GM23338 (cell line): Measurements from ENCODE around the gene CHCHD10. TPM values are rescaled to one million over a fixed set of nuclear protein-coding genes. Genes with fewer than 3 reads are reported as not detected.

Experiments
- ATAC-seq: fragments of 200-7000 bp; cut with Tn5 transposase; 3 replicates; pipeline ENCODE4 v1.9.1; 2020
- DNase-seq: peaks from one replicate; pipeline ENCODE4 v3.0.0-alpha.2; 2015; ENCODE audit warnings: low spot score
- H2AFZ ChIP-seq: fragments of 200-600 bp; sonication (generic); 2 replicates; pipeline ENCODE4 v1.8.0; 2016; ENCODE audit warnings: antibody characterized with exemption, mild to moderate bottlenecking, moderate library complexity
- H3F3A ChIP-seq: fragments of 200-600 bp; sonication (generic); replicated peaks from 2 replicates; pipeline ENCODE4 v1.8.0; 2017; ENCODE audit warnings: antibody characterized with exemption, mixed run types, low read depth
- H3K27ac ChIP-seq: fragments of 200-600 bp; sonication (generic); 2 replicates; pipeline ENCODE4 v1.6.1; 2016; ENCODE audit warnings: low read depth
- H3K27me3 ChIP-seq: fragments of 200-600 bp; sonication (generic); 2 replicates; pipeline ENCODE4 v1.8.0; 2016; ENCODE audit warnings: mild to moderate bottlenecking, mixed run types, moderate library complexity; ENCODE audit not compliant: insufficient read depth
- H3K36me3 ChIP-seq: fragments of 200-600 bp; sonication (generic); 2 replicates; pipeline ENCODE4 v1.8.0; 2016; ENCODE audit warnings: mild to moderate bottlenecking; ENCODE audit not compliant: insufficient read depth
- H3K4me1 ChIP-seq: fragments of 200-600 bp; sonication (generic); 2 replicates; pipeline ENCODE4 v1.8.0; 2016; ENCODE audit warnings: mild to moderate bottlenecking, moderate library complexity; ENCODE audit not compliant: insufficient read depth
- H3K4me2 ChIP-seq: fragments of 200-600 bp; sonication (generic); 2 replicates; pipeline ENCODE4 v1.7.1; 2017; ENCODE audit warnings: mixed run types
- H3K4me3 ChIP-seq: fragments of 200-600 bp; sonication (generic); 2 replicates; pipeline ENCODE4 v1.6.1; 2016; ENCODE audit warnings: mixed run types
- H3K79me2 ChIP-seq: fragments of 200-600 bp; sonication (generic); replicated peaks from 2 replicates; pipeline ENCODE4 v1.8.0; 2017; ENCODE audit warnings: mild to moderate bottlenecking; ENCODE audit not compliant: insufficient read depth
- H3K9me2 ChIP-seq: fragments of 200-600 bp; sonication (generic); 2 replicates; pipeline ENCODE4 v1.8.0; 2017; ENCODE audit not compliant: insufficient read depth
- H4K20me1 ChIP-seq: fragments of 200-600 bp; sonication (generic); replicated peaks from 2 replicates; pipeline ENCODE4 v1.8.0; 2017; ENCODE audit warnings: mild to moderate bottlenecking; ENCODE audit not compliant: insufficient read depth
- H3K27ac Mint-ChIP-seq: 2 replicates; pipeline ENCODE4 v1.8.0; 2020; ENCODE audit warnings: inconsistent platforms, mild to moderate bottlenecking, moderate library complexity, mixed read lengths
- H3K27me3 Mint-ChIP-seq: 3 replicates; pipeline ENCODE4 v1.8.0; 2022; ENCODE audit warnings: low read depth, mild to moderate bottlenecking, moderate library complexity, mixed read lengths, inconsistent platforms; ENCODE audit not compliant: insufficient read depth, poor library complexity
- H3K36me3 Mint-ChIP-seq: 3 replicates; pipeline ENCODE4 v1.8.0; 2021; ENCODE audit warnings: low read depth, mild to moderate bottlenecking, inconsistent platforms, moderate library complexity, mixed read lengths
- H3K4me1 Mint-ChIP-seq: 3 replicates; pipeline ENCODE4 v1.8.0; 2020; ENCODE audit warnings: mild to moderate bottlenecking, inconsistent platforms, mixed read lengths
- H3K4me3 Mint-ChIP-seq: 3 replicates; pipeline ENCODE4 v1.8.0; 2021; ENCODE audit warnings: moderate library complexity, mild to moderate bottlenecking, inconsistent platforms, mixed read lengths
- H3K9me3 Mint-ChIP-seq: 3 replicates; pipeline ENCODE4 v1.8.0; 2020; ENCODE audit warnings: moderate library complexity, mild to moderate bottlenecking, inconsistent platforms, mixed read lengths
- CREB1 ChIP-seq: fragments of 250-450 bp; sonication (Bioruptor Pico); IDR thresholded peaks from 2 replicates; pipeline ENCODE4 v1.5.0; 2020; ENCODE audit warnings: low read depth, mild to moderate bottlenecking, moderate library complexity
- EZH2 ChIP-seq: fragments of 200-600 bp; sonication (generic); IDR thresholded peaks from one replicate; pipeline ENCODE4 v1.8.0; 2017; ENCODE audit warnings: antibody characterized with exemption, mild to moderate bottlenecking, low read depth; ENCODE audit not compliant: unreplicated experiment
- JUNB ChIP-seq: IDR thresholded peaks from one replicate; pipeline ENCODE4 v1.6.1; 2016; ENCODE audit warnings: antibody characterized with exemption; ENCODE audit not compliant: unreplicated experiment
- NANOG ChIP-seq: IDR thresholded peaks from 2 replicates; pipeline ENCODE4 v1.6.1; 2016; ENCODE audit warnings: antibody characterized with exemption, borderline replicate concordance
- POLR2AphosphoS5 ChIP-seq: IDR thresholded peaks from 2 replicates; pipeline ENCODE4 v1.6.1; 2016; ENCODE audit warnings: antibody characterized with exemption, low read depth
- STAT1 ChIP-seq: IDR thresholded peaks from one replicate; pipeline ENCODE4 v1.6.1; 2016; ENCODE audit warnings: antibody characterized with exemption; ENCODE audit not compliant: unreplicated experiment
- ZNF331 ChIP-seq: fragments of 250-450 bp; sonication (Bioruptor Pico); IDR thresholded peaks from 2 replicates; pipeline ENCODE4 v1.5.0; 2020; ENCODE audit warnings: low read depth, mild to moderate bottlenecking, moderate library complexity
- polyA plus RNA-seq: library from polyadenylated mRNA; unstranded; fragments of >200 nt; fragmentation: Nextera tagmentation; extraction: Ambion mirVana; gene quantifications from 2 replicates; pipeline ENCODE4 v1.2.1, GENCODE V29; 2016
- total RNA-seq: library from RNA; depleted of rRNA; stranded (reverse); fragments of >200 nt; shearing (Covaris generic); gene quantifications from 2 replicates; pipeline ENCODE4 v1.2.3, GENCODE V29; 2014
- TF ChIP-seq, protein P1 (sequence below): IDR thresholded peaks from 2 replicates; pipeline ENCODE4 v1.6.1; 2016; ENCODE audit warnings: antibody characterized with exemption
- TF ChIP-seq, protein P2 (sequence below): fragments of 250-450 bp; sonication (Bioruptor Pico); IDR thresholded peaks from 2 replicates; pipeline ENCODE4 v1.5.0; 2020; ENCODE audit warnings: mild to moderate bottlenecking, moderate library complexity
- TF ChIP-seq, protein P3 (sequence below): IDR thresholded peaks from one replicate; pipeline ENCODE4 v1.6.1; 2018; ENCODE audit warnings: antibody characterized with exemption; ENCODE audit not compliant: unreplicated experiment

The CHCHD10 gene
- total and polyA plus RNA-seq, 2 experiments from 2014 or later = 11.4 to 101 TPM

DNA sequence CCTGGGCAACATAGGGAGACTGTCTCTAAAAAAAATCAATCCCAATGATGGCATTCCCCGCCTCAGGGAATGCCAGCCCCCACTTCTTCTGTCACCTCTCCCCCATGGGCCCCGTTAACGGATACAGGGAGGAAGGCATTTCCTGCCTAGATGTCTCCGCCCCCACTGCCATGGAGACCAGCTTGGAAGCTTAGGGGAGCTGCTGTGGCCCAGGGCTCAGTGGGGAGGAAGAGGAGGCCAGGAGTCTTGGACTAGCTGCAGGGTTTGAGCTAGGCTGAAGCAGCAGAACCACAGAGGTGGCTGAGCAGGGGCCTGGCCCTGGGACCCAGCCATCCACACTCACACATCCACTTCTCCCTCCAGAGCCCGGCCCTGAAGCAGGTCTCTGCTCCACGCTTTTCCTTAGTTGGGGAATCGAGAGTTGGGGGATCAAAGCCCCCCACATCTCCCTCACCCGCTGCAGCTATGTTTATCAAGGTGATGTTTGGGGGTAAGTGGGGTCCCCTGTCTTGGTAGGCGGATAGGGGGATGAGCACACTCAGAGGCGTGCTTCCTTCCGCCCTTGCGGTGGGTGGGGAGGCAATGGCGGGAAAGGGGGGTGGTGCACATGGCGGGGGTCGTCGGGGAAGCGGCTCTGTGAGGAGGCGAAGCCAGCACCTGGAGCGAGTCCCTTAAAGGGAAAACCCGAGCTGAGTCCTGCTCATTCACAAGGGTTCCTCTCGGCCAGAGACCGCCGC is 4.8 kb downstream of the CHCHD10 start, which contains the start of gene C22orf15:
Gene C22orf15 (plus strand): TSS at position 149 of the 737 bp plus-strand sequence. CDS start 317 bp downstream, at position 466.
- ATAC-seq (peak; percentile 45), DNase-seq (peak; percentile 91)
- Mint-ChIP-seq H3K27me3 (peaks cover 14% of the 10 kb centered on the region), H3K27ac (peak within 1 kb of the TSS; percentile 44; the same call in 1 of the 2 replicates), H3K9me3 (no peaks in the 10 kb centered on the region), H3K4me3 (peak within 1 kb of the TSS; percentile 59), H3K36me3 (peaks cover 14% of the 10 kb centered on the region), H3K4me1 (peaks cover 36% of the 10 kb centered on the region)
- no peak within 1 kb of the TSS for H2AFZ ChIP-seq
- H3K36me3 ChIP-seq = no peaks in the 10 kb centered on the region; the same call in 1 of the 2 replicates
- peaks cover 25% of the 10 kb centered on the region for H3K4me1 ChIP-seq
- H3K27me3 ChIP-seq = no peaks in the 10 kb centered on the region
- H3K4me2 ChIP-seq = peak within 1 kb of the TSS; percentile 89
- peak within 1 kb of the TSS; percentile 55; the same call in 1 of the 2 replicates for H3K27ac ChIP-seq
- H4K20me1 ChIP-seq = no peaks in the 10 kb centered on the region
- TF ChIP-seq POLR2AphosphoS5 (peak; percentile 44), ZNF331 (CRISPR knock-in tag) (no peak), STAT1 (no peak), NANOG (no peak), EZH2 (no peak)
- TF ChIP-seq, protein P1, sequence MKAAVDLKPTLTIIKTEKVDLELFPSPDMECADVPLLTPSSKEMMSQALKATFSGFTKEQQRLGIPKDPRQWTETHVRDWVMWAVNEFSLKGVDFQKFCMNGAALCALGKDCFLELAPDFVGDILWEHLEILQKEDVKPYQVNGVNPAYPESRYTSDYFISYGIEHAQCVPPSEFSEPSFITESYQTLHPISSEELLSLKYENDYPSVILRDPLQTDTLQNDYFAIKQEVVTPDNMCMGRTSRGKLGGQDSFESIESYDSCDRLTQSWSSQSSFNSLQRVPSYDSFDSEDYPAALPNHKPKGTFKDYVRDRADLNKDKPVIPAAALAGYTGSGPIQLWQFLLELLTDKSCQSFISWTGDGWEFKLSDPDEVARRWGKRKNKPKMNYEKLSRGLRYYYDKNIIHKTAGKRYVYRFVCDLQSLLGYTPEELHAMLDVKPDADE = peak; percentile 20; the same call in 1 of the 2 replicates
- 0 out of 2 replicates have a peak, but pooled peaks cover 3% of the 10 kb centered on the region for H3F3A ChIP-seq
- H3K9me2 ChIP-seq = no peaks in the 10 kb centered on the region
- H3K79me2 ChIP-seq = no peaks in the 10 kb centered on the region
- peak within 1 kb of the TSS; percentile 56 for H3K4me3 ChIP-seq

DNA sequence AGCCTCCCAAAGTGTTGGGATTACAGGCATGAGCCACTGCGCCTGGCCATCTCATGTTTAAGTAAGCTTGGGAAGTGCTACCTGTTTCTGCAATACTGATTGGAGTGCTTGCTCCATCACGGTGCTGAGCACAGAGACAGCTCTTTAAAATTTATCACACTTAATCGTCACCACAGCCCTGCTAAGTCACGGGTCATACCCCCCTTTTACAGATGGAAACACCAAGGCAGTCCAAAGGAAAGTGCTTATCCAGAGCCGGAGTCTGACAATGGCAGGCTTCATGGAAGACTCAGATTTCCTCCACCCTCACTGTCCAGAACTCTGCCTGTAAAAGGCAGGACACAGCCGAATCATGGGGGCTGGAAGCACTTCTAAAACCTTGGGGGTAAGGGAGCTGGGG is 7.7 kb downstream of the CHCHD10 start:
- Mint-ChIP-seq H3K9me3 (no peaks in the 10 kb centered on the region), H3K27ac (no peak overlapping the region), H3K4me1 (peaks cover 30% of the 10 kb centered on the region), H3K27me3 (peaks cover 6% of the 10 kb centered on the region), H3K4me3 (no peak overlapping the region), H3K36me3 (peaks cover 5% of the 10 kb centered on the region)
- Histone ChIP-seq H3F3A (0 out of 2 replicates have a peak, but pooled peaks cover 3% of the 10 kb centered on the region), H3K36me3 (no peaks in the 10 kb centered on the region; the same call in 1 of the 2 replicates), H3K9me2 (no peaks in the 10 kb centered on the region), H3K27me3 (no peaks in the 10 kb centered on the region), H4K20me1 (no peaks in the 10 kb centered on the region), H3K4me1 (peaks cover 29% of the 10 kb centered on the region), H3K4me3 (no peak overlapping the region), H3K4me2 (no peak overlapping the region), H2AFZ (no peak overlapping the region), H3K79me2 (no peaks in the 10 kb centered on the region), H3K27ac (no peak overlapping the region)
- DNase-seq (no peak), ATAC-seq (no peak)
- TF ChIP-seq CREB1 (CRISPR knock-in tag) = no peak
- no peak for TF ChIP-seq JUNB
- no peak for TF ChIP-seq STAT1
- TF ChIP-seq, protein P2, sequence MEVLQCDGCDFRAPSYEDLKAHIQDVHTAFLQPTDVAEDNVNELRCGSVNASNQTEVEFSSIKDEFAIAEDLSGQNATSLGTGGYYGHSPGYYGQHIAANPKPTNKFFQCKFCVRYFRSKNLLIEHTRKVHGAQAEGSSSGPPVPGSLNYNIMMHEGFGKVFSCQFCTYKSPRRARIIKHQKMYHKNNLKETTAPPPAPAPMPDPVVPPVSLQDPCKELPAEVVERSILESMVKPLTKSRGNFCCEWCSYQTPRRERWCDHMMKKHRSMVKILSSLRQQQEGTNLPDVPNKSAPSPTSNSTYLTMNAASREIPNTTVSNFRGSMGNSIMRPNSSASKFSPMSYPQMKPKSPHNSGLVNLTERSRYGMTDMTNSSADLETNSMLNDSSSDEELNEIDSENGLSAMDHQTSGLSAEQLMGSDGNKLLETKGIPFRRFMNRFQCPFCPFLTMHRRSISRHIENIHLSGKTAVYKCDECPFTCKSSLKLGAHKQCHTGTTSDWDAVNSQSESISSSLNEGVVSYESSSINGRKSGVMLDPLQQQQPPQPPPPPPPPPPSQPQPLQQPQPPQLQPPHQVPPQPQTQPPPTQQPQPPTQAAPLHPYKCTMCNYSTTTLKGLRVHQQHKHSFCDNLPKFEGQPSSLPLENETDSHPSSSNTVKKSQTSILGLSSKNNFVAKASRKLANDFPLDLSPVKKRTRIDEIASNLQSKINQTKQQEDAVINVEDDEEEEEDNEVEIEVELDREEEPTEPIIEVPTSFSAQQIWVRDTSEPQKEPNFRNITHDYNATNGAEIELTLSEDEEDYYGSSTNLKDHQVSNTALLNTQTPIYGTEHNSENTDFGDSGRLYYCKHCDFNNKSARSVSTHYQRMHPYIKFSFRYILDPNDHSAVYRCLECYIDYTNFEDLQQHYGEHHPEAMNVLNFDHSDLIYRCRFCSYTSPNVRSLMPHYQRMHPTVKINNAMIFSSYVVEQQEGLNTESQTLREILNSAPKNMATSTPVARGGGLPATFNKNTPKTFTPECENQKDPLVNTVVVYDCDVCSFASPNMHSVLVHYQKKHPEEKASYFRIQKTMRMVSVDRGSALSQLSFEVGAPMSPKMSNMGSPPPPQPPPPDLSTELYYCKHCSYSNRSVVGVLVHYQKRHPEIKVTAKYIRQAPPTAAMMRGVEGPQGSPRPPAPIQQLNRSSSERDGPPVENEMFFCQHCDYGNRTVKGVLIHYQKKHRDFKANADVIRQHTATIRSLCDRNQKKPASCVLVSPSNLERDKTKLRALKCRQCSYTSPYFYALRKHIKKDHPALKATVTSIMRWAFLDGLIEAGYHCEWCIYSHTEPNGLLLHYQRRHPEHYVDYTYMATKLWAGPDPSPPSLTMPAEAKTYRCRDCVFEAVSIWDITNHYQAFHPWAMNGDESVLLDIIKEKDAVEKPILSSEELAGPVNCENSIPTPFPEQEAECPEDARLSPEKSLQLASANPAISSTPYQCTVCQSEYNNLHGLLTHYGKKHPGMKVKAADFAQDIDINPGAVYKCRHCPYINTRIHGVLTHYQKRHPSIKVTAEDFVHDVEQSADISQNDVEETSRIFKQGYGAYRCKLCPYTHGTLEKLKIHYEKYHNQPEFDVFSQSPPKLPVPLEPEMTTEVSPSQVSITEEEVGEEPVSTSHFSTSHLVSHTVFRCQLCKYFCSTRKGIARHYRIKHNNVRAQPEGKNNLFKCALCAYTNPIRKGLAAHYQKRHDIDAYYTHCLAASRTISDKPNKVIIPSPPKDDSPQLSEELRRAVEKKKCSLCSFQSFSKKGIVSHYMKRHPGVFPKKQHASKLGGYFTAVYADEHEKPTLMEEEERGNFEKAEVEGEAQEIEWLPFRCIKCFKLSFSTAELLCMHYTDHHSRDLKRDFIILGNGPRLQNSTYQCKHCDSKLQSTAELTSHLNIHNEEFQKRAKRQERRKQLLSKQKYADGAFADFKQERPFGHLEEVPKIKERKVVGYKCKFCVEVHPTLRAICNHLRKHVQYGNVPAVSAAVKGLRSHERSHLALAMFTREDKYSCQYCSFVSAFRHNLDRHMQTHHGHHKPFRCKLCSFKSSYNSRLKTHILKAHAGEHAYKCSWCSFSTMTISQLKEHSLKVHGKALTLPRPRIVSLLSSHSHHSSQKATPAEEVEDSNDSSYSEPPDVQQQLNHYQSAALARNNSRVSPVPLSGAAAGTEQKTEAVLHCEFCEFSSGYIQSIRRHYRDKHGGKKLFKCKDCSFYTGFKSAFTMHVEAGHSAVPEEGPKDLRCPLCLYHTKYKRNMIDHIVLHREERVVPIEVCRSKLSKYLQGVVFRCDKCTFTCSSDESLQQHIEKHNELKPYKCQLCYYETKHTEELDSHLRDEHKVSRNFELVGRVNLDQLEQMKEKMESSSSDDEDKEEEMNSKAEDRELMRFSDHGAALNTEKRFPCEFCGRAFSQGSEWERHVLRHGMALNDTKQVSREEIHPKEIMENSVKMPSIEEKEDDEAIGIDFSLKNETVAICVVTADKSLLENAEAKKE (CRISPR knock-in tag) = no peak
- no peak for TF ChIP-seq EZH2
- TF ChIP-seq, protein P3, sequence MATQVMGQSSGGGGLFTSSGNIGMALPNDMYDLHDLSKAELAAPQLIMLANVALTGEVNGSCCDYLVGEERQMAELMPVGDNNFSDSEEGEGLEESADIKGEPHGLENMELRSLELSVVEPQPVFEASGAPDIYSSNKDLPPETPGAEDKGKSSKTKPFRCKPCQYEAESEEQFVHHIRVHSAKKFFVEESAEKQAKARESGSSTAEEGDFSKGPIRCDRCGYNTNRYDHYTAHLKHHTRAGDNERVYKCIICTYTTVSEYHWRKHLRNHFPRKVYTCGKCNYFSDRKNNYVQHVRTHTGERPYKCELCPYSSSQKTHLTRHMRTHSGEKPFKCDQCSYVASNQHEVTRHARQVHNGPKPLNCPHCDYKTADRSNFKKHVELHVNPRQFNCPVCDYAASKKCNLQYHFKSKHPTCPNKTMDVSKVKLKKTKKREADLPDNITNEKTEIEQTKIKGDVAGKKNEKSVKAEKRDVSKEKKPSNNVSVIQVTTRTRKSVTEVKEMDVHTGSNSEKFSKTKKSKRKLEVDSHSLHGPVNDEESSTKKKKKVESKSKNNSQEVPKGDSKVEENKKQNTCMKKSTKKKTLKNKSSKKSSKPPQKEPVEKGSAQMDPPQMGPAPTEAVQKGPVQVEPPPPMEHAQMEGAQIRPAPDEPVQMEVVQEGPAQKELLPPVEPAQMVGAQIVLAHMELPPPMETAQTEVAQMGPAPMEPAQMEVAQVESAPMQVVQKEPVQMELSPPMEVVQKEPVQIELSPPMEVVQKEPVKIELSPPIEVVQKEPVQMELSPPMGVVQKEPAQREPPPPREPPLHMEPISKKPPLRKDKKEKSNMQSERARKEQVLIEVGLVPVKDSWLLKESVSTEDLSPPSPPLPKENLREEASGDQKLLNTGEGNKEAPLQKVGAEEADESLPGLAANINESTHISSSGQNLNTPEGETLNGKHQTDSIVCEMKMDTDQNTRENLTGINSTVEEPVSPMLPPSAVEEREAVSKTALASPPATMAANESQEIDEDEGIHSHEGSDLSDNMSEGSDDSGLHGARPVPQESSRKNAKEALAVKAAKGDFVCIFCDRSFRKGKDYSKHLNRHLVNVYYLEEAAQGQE = no peak
